ENCODE results near the gene BTBD10.
A peak's percentile ranks its signal among the peaks of the same experiment; 100 is the strongest.

Gene BTBD10

GRCh38 chr11:13346470-13346869 is 116.6 kb downstream of the BTBD10 start:
- H3K4me3 ChIP-seq (ENCODE audit: low read depth, low read length): no peak overlapping the region
- TF ChIP-seq CTCF (IDR thresholded peaks at IDR 0.05; ENCODE audit: control insufficient read depth, extremely low read depth, insufficient read depth): no peak
- no peak for DNase-seq (ENCODE audit: low read depth)

GRCh38 chr11:13344818-13345217 is 118.2 kb downstream of the BTBD10 start:
- no peak overlapping the region for H3K4me3 ChIP-seq (ENCODE audit: low read depth, low read length)
- no peak for DNase-seq (ENCODE audit: low read depth)
- no peak for TF ChIP-seq CTCF (IDR thresholded peaks at IDR 0.05; ENCODE audit: control insufficient read depth, extremely low read depth, insufficient read depth)

- peak; percentile 46 for DNase-seq (ENCODE audit: low read depth)
- TF ChIP-seq CTCF (IDR thresholded peaks at IDR 0.05; ENCODE audit: control insufficient read depth, extremely low read depth, insufficient read depth): peak; percentile 90
- no peak overlapping the region for H3K4me3 ChIP-seq (ENCODE audit: low read depth, low read length)
These were observed 118.9 kb downstream of the BTBD10 start for GRCh38 chr11:13343931-13344717.

DNA sequence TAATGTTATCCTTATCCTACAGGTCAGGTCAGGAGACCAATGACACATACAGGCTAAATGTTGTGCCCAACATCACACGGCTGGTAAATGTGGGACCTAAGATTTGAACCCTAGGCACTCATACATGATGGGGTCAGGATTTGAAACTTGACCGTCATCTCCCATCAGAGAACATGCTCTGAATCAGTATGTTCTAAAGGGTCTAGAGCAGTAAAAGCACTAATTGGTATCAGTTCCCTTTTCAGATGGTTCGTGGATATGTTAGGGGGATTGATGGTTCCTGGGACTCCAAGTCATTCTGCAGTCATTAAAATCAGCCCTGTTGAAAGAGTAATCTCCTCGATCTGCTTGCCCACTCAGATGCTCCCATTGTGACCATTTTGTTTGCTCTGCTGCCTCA is 120.0 kb downstream of the BTBD10 start:
- H3K4me3 ChIP-seq (ENCODE audit: low read depth, low read length): no peak overlapping the region
- no peak for TF ChIP-seq CTCF (IDR thresholded peaks at IDR 0.05; ENCODE audit: control insufficient read depth, extremely low read depth, insufficient read depth)
- no peak for DNase-seq (ENCODE audit: low read depth)

- TF ChIP-seq CTCF (IDR thresholded peaks at IDR 0.05; ENCODE audit: control insufficient read depth, extremely low read depth, insufficient read depth): no peak
- DNase-seq (ENCODE audit: low read depth): no peak
- H3K4me3 ChIP-seq (ENCODE audit: low read depth, low read length): no peak overlapping the region
These were observed 122.0 kb downstream of the BTBD10 start for GRCh38 chr11:13341026-13341425.

- DNase-seq (ENCODE audit: low read depth): peak; percentile 82
- no peak for TF ChIP-seq CTCF (IDR thresholded peaks at IDR 0.05; ENCODE audit: control insufficient read depth, extremely low read depth, insufficient read depth)
- peak overlapping the region; percentile 16 for H3K4me3 ChIP-seq (ENCODE audit: low read depth, low read length)
These were observed 123.5 kb downstream of the BTBD10 start for GRCh38 chr11:13339195-13340153.
